LNCaP clone FGC (cell line): ENCODE data around the gene PDE4C.

Experiments used
- DNase-seq: peaks from one replicate; pipeline ENCODE4 v3.0.0-alpha.2; 2011; ENCODE audit warnings: low read depth
- H3K4me3 ChIP-seq: 2 replicates; pipeline ENCODE4 v1.5.1; 2011; ENCODE audit warnings: mild to moderate bottlenecking, low read depth, low read length, control low read depth
- CTCF ChIP-seq: IDR thresholded peaks from 2 replicates; pipeline ENCODE4 v1.5.1; 2012; ENCODE audit warnings: mild to moderate bottlenecking; ENCODE audit not compliant: control insufficient read depth, insufficient read depth; ENCODE audit errors: extremely low read depth

Gene PDE4C

GRCh38 chr19:18194554-18195238 lies 31.5 kb downstream of the PDE4C start:
- TF ChIP-seq CTCF = no peak
- DNase-seq = no peak
- H3K4me3 ChIP-seq = peak overlapping the region; percentile 95

GRCh38 chr19:18194181-18194530 lies 32.1 kb downstream of the PDE4C start:
- peak overlapping the region; percentile 95 for H3K4me3 ChIP-seq
- no peak for TF ChIP-seq CTCF
- no peak for DNase-seq

GRCh38 chr19:18193388-18194180 lies 32.7 kb downstream of the PDE4C start:
- no peak for DNase-seq
- H3K4me3 ChIP-seq = peak overlapping the region; percentile 95
- no peak for TF ChIP-seq CTCF

- TF ChIP-seq CTCF = no peak
- peak within 1 kb of the TSS; percentile 95 for H3K4me3 ChIP-seq
- peak; percentile 100 for DNase-seq
These were observed 33.4 kb downstream of the PDE4C start, which contains the start of gene MPV17L2 for GRCh38 chr19:18192673-18193387. Gene MPV17L2 (plus strand): TSS chr19:18193218. CDS start chr19:18193282, 64 bp downstream.

GRCh38 chr19:18191640-18192062 lies 34.6 kb downstream of the PDE4C start:
- TF ChIP-seq CTCF = no peak
- DNase-seq = no peak
- peak overlapping the region; percentile 49 for H3K4me3 ChIP-seq

- DNase-seq = no peak
- H3K4me3 ChIP-seq = no peak overlapping the region
- no peak for TF ChIP-seq CTCF
These were observed 36.0 kb downstream of the PDE4C start for GRCh38 chr19:18190278-18190677.
